ENCODE data around the gene CLEC10A.
"Not testable (repeated sequence)": the region's sequence is repeated elsewhere in the genome, so short reads cannot be mapped to it uniquely, and the experiment has no call there.

The CLEC10A gene

GRCh38 chr17:7063518-7064094, 16.4 kb downstream of the CLEC10A start:
- no peak for TF ChIP-seq L3MBTL2 (conservative IDR thresholded peaks at IDR 0.05)
- TF ChIP-seq ZNF384 (IDR thresholded peaks at IDR 0.05): no peak
- TF ChIP-seq FOXM1 (IDR thresholded peaks at IDR 0.05; ENCODE audit: borderline replicate concordance): no peak
- no peak for TF ChIP-seq FOXK2 (IDR thresholded peaks at IDR 0.05)
- TF ChIP-seq BHLHE40 (IDR thresholded peaks at IDR 0.05; ENCODE audit: borderline replicate concordance): no peak
- TF ChIP-seq, protein P1, sequence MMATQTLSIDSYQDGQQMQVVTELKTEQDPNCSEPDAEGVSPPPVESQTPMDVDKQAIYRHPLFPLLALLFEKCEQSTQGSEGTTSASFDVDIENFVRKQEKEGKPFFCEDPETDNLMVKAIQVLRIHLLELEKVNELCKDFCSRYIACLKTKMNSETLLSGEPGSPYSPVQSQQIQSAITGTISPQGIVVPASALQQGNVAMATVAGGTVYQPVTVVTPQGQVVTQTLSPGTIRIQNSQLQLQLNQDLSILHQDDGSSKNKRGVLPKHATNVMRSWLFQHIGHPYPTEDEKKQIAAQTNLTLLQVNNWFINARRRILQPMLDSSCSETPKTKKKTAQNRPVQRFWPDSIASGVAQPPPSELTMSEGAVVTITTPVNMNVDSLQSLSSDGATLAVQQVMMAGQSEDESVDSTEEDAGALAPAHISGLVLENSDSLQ (IDR thresholded peaks at IDR 0.05): no peak
- no peak for TF ChIP-seq LEF1 (IDR thresholded peaks at IDR 0.05; ENCODE audit: borderline replicate concordance)
- TF ChIP-seq ARNT (IDR thresholded peaks at IDR 0.05): no peak
- TF ChIP-seq ELF4 (IDR thresholded peaks at IDR 0.05): no peak
- no peak for TF ChIP-seq TARDBP (IDR thresholded peaks at IDR 0.05)
- TF ChIP-seq SP1 (IDR thresholded peaks at IDR 0.05): no peak
- TF ChIP-seq SUZ12 (IDR thresholded peaks at IDR 0.05): no peak
- no peak for TF ChIP-seq HDGF (IDR thresholded peaks at IDR 0.05; ENCODE audit: borderline replicate concordance)
- no peak for TF ChIP-seq FOXA1 (IDR thresholded peaks at IDR 0.05)
- no peak for TF ChIP-seq NFRKB (IDR thresholded peaks at IDR 0.05)
- no peak for TF ChIP-seq CTBP1 (IDR thresholded peaks at IDR 0.05; ENCODE audit: borderline replicate concordance)
- ChIA-PET POLR2A (no interaction called here), CTCF (interaction anchor here (1.1 kb wide), 1 partner anchor 11 kb away, joined by 3 read pairs; no protein-coding TSS in a partner anchor)
- DNase-seq (ENCODE audit: extremely low spot score): no peak

DNA sequence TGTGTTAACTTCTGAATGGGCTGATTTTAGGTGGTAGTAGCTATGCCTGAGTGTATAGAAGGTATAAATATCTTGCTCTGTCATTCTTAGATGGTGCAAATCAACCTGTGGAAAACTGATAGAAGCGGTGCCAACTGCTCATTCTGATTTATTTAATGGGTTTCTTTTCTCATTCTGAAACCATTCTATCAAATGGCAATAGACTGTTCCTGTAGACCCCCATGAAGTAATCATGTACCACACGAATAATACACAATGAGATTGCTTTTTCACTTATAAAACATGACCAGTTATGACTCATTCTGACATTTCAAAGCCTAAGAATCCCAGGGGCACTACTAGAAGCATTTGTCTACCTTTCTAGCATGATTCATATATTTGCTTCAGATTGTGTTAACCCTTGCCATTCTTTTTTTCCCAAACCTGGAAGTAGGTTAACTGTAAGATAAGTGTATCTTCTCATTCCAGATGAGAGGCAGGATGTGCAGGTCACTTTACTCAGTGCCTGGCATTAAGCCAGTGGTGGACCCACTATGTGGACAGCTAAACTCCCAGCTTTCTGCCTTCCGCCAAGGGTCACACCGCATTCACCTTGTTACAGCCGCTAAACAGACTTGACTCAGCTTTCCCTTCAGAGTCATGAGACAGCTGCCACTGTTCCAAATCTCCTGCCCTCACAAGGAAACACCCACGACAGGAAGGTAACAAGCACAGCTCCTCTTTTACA, 19.7 kb downstream of the CLEC10A start:
- TF ChIP-seq FOXA1 (IDR thresholded peaks at IDR 0.05): no peak
- no peak for TF ChIP-seq SP1 (IDR thresholded peaks at IDR 0.05)
- no peak for TF ChIP-seq ARNT (IDR thresholded peaks at IDR 0.05)
- no peak for TF ChIP-seq FOXK2 (IDR thresholded peaks at IDR 0.05)
- TF ChIP-seq CTBP1 (IDR thresholded peaks at IDR 0.05; ENCODE audit: borderline replicate concordance): no peak
- TF ChIP-seq SUZ12 (IDR thresholded peaks at IDR 0.05): no peak
- no peak for TF ChIP-seq LEF1 (IDR thresholded peaks at IDR 0.05; ENCODE audit: borderline replicate concordance)
- TF ChIP-seq NFRKB (IDR thresholded peaks at IDR 0.05): no peak
- no peak for TF ChIP-seq ZNF384 (IDR thresholded peaks at IDR 0.05)
- no peak for TF ChIP-seq BHLHE40 (IDR thresholded peaks at IDR 0.05; ENCODE audit: borderline replicate concordance)
- TF ChIP-seq HDGF (IDR thresholded peaks at IDR 0.05; ENCODE audit: borderline replicate concordance): no peak
- no peak for TF ChIP-seq TARDBP (IDR thresholded peaks at IDR 0.05)
- no peak for TF ChIP-seq L3MBTL2 (conservative IDR thresholded peaks at IDR 0.05)
- TF ChIP-seq, protein P1 (IDR thresholded peaks at IDR 0.05): no peak
- TF ChIP-seq ELF4 (IDR thresholded peaks at IDR 0.05): no peak
- TF ChIP-seq FOXM1 (IDR thresholded peaks at IDR 0.05; ENCODE audit: borderline replicate concordance): no peak
- ChIA-PET CTCF (no interaction called here), POLR2A (interaction anchor here (1.4 kb wide), 1 partner anchor 25 kb away, joined by 3 read pairs; the partner anchor contains the start of gene SLC16A13)
- no peak for DNase-seq (ENCODE audit: extremely low spot score)

- DNase-seq (ENCODE audit: extremely low spot score): no peak
- POLR2A ChIA-PET: interaction anchor here (1.4 kb wide), 1 partner anchor 23 kb away, joined by 3 read pairs; the partner anchor contains the start of gene SLC16A13
- CTCF ChIA-PET: no interaction called here
- TF ChIP-seq ARNT (IDR thresholded peaks at IDR 0.05) (no peak), SP1 (IDR thresholded peaks at IDR 0.05) (no peak), FOXK2 (IDR thresholded peaks at IDR 0.05) (no peak), HDGF (IDR thresholded peaks at IDR 0.05; ENCODE audit: borderline replicate concordance) (no peak), ZNF384 (IDR thresholded peaks at IDR 0.05) (no peak), LEF1 (IDR thresholded peaks at IDR 0.05; ENCODE audit: borderline replicate concordance) (no peak), BHLHE40 (IDR thresholded peaks at IDR 0.05; ENCODE audit: borderline replicate concordance) (no peak), CTBP1 (IDR thresholded peaks at IDR 0.05; ENCODE audit: borderline replicate concordance) (no peak), NFRKB (IDR thresholded peaks at IDR 0.05) (no peak), FOXM1 (IDR thresholded peaks at IDR 0.05; ENCODE audit: borderline replicate concordance) (no peak), FOXA1 (IDR thresholded peaks at IDR 0.05) (no peak)
- TF ChIP-seq, protein P1 (IDR thresholded peaks at IDR 0.05): no peak
Observed at GRCh38 chr17:7058831-7059447, 21.1 kb downstream of the CLEC10A start.

DNA sequence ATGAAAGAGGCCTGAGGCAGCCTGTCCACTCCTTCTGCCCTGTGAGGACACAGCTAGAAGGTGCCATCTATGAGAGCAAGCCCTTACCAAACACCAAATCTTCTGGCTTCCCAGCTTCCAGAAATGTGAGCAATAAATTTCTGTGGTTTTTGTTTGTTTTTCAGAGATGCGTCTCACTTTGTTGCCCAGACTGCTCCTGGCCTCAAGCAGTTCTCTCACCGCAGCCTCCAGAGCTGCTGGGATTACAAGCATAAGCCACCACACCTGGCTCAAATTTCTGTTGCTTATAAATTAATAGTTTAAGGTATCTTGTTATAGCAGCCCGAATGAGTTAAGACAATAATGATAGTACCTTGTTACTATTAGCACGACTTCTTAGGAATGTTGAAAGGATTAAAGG, 23.7 kb downstream of the CLEC10A start:
- DNase-seq (ENCODE audit: extremely low spot score): no peak
- CTCF ChIA-PET: interaction anchor here (0.7 kb wide), 1 partner anchor 61 kb away, joined by 4 read pairs; no protein-coding TSS in a partner anchor

GRCh38 chr17:7050583-7050982, 29.5 kb downstream of the CLEC10A start:
- ChIA-PET POLR2A (interaction anchor here (0.9 kb wide), 1 partner anchor 15 kb away, joined by 3 read pairs; the partner anchor contains the start of gene SLC16A13), CTCF (interaction anchor here (0.7 to 1.2 kb wide), 3 partner anchors 52 to 246 kb away, joined by 3 read pairs; no protein-coding TSS in a partner anchor)
- not testable (repeated sequence) for DNase-seq (ENCODE audit: extremely low spot score)

More for the DNA sequence above, 23.7 kb downstream of the CLEC10A start:
- TF ChIP-seq NFRKB (IDR thresholded peaks at IDR 0.05) (no peak), ELF4 (IDR thresholded peaks at IDR 0.05) (no peak), SP1 (IDR thresholded peaks at IDR 0.05) (no peak), CTBP1 (IDR thresholded peaks at IDR 0.05; ENCODE audit: borderline replicate concordance) (no peak), HDGF (IDR thresholded peaks at IDR 0.05; ENCODE audit: borderline replicate concordance) (no peak), FOXM1 (IDR thresholded peaks at IDR 0.05; ENCODE audit: borderline replicate concordance) (no peak), ZNF384 (IDR thresholded peaks at IDR 0.05) (no peak), FOXA1 (IDR thresholded peaks at IDR 0.05) (no peak), TARDBP (IDR thresholded peaks at IDR 0.05) (no peak), LEF1 (IDR thresholded peaks at IDR 0.05; ENCODE audit: borderline replicate concordance) (no peak), SUZ12 (IDR thresholded peaks at IDR 0.05) (no peak), BHLHE40 (IDR thresholded peaks at IDR 0.05; ENCODE audit: borderline replicate concordance) (no peak), ARNT (IDR thresholded peaks at IDR 0.05) (no peak), FOXK2 (IDR thresholded peaks at IDR 0.05) (no peak), L3MBTL2 (conservative IDR thresholded peaks at IDR 0.05) (no peak)
- TF ChIP-seq, protein P1 (IDR thresholded peaks at IDR 0.05): no peak
- POLR2A ChIA-PET: no interaction called here
